Measurements from ENCODE around the gene NCOR2. TPM values are rescaled to one million over a fixed set of nuclear protein-coding genes. Genes with fewer than 3 reads are reported as not detected.

The NCOR2 gene
- total and polyA plus RNA-seq, 10 of the 15 experiments (the other 5 are each of a cell fraction or from before 2014, with no cell fraction given) = 0.43 to 179 (median 14.9) TPM

GRCh38 chr12:124566161-124566996 is 1.0 kb downstream of the NCOR2 start:
- WGBS (ENCODE audit: insufficient coverage, insufficient replicate concordance, low lambda C conversion rate, missing lambda C conversion rate) = under 1% methylated on average over 51 of the region's 56 CpGs
- in situ Hi-C loops (cut with MboI) = no loop called here
- ChIA-PET CTCF (interaction anchor here (0.6 to 1.1 kb wide), 4 partner anchors 68 to 205 kb away, joined by 3 read pairs; no protein-coding TSS in a partner anchor), POLR2A (interaction anchor here (1.1 to 4.6 kb wide), 2 partner anchors 14 to 22 kb away, joined by 4 to 31 read pairs; no protein-coding TSS in a partner anchor), RAD21 (ENCODE audit: unreplicated experiment) (interaction anchor here (0.6 to 6.0 kb wide), 7 partner anchors 14 to 205 kb away, joined by 3 to 37 read pairs (median 6); no protein-coding TSS in a partner anchor), SMC1A (ENCODE audit: uncharacterized antibody, unreplicated experiment) (interaction anchor here (0.5 to 7.0 kb wide), 5 partner anchors 13 to 86 kb away, joined by 3 to 48 read pairs (median 5); no protein-coding TSS in a partner anchor)
- no TSS peak for BruUV-seq (replicated peaks)
- ATAC-seq = peak; percentile 62
- peak overlapping the region; percentile 91 for H3K27ac ChIP-seq (ENCODE audit: control insufficient read depth, insufficient read depth)
- peak overlapping the region; percentile 82 for H3K4me3 ChIP-seq
- H3K9me3 ChIP-seq (replicated peaks; ENCODE audit: control insufficient read depth, insufficient read depth, low read length) = no peaks in the 10 kb centered on the region
- peaks cover 59% of the 10 kb centered on the region for H3K79me2 ChIP-seq (ENCODE audit: control insufficient read depth, insufficient read depth, low read length)
- DNase-seq (ENCODE audit: low read depth, low spot score) = no peak
- H3K4me2 ChIP-seq (ENCODE audit: control insufficient read depth, insufficient read depth) = peak overlapping the region; percentile 89
- no peak for FAIRE-seq
- H3K36me3 ChIP-seq (ENCODE audit: control insufficient read depth in 2 of 2, insufficient read depth in 2 of 2, low read length in 1 of 2) = no peaks in the 10 kb centered on the region; a peak in 2 of 4 replicates
- no peaks in the 10 kb centered on the region for H4K20me1 ChIP-seq (ENCODE audit: control insufficient read depth, insufficient read depth)
- H3K4me1 ChIP-seq (ENCODE audit: control insufficient read depth, insufficient read depth, low read length) = peaks cover 31% of the 10 kb centered on the region
- peak overlapping the region; percentile 89 for H3K9ac ChIP-seq (ENCODE audit: control insufficient read depth, insufficient read depth, low read length)
- H3K27me3 ChIP-seq (replicated peaks in 1 of 2; ENCODE audit: control insufficient read depth in 2 of 2, insufficient read depth in 2 of 2, low read length in 1 of 2) = no peaks in the 10 kb centered on the region
- H2AFZ ChIP-seq (ENCODE audit: control insufficient read depth, low read depth, low read length) = peak overlapping the region; percentile 69; the same call in 1 of the 2 replicates
- intact Hi-C loops (cut with micrococcal nuclease; ENCODE audit: unreplicated experiment) = loop anchor here (2.0 to 10.0 kb wide), 4 partner anchors 22 to 348 kb away; partner anchors contain the start of gene UBC
- TF ChIP-seq SUZ12 (IDR thresholded peaks at IDR 0.05; ENCODE audit: unreplicated experiment) = no peak
- TF ChIP-seq WRNIP1 (IDR thresholded peaks at IDR 0.05; ENCODE audit: borderline replicate concordance, low read depth, low read length) = no peak
- no peak for TF ChIP-seq ZNF622 (IDR thresholded peaks at IDR 0.05)
- no peak for TF ChIP-seq BMI1 (IDR thresholded peaks at IDR 0.05; ENCODE audit: borderline replicate concordance)
- no peak for TF ChIP-seq POU2F2 (IDR thresholded peaks at IDR 0.05; ENCODE audit: borderline replicate concordance, low read depth, low read length)
- no peak for TF ChIP-seq JUNB (IDR thresholded peaks at IDR 0.05)
- no peak for TF ChIP-seq CHD2 (IDR thresholded peaks at IDR 0.05; ENCODE audit: borderline replicate concordance, low read depth, low read length)
- TF ChIP-seq TCF12 (IDR thresholded peaks at IDR 0.05; ENCODE audit: low read depth, low read length) = 0 out of 2 replicates have a peak, but pooled peaks have one; percentile 3
- no peak for TF ChIP-seq MEF2A (IDR thresholded peaks at IDR 0.05; ENCODE audit: insufficient read depth, low read depth, low read length)
- TF ChIP-seq ZZZ3 (IDR thresholded peaks at IDR 0.05; ENCODE audit: control insufficient read depth, insufficient read length, low read depth) = no peak
- TF ChIP-seq RELB (IDR thresholded peaks at IDR 0.05; ENCODE audit: low read depth) = peak; percentile 61; the same call in 1 of the 2 replicates
- no peak for TF ChIP-seq BRCA1 (IDR thresholded peaks at IDR 0.05; ENCODE audit: low read depth, low read length)
- no peak for TF ChIP-seq ZBTB11 (CRISPR knock-in tag; IDR thresholded peaks at IDR 0.05)
- no peak for TF ChIP-seq LARP7 (IDR thresholded peaks at IDR 0.05)
